HG03108 (cell line): ENCODE data around the gene MICALL2.
"Not testable (repeated sequence)": the region's sequence is repeated elsewhere in the genome, so short reads cannot be mapped to it uniquely, and the experiment has no call there.

Experiments
- ATAC-seq: cut with Tn5 transposase; IDR thresholded peaks from one replicate; pipeline ENCODE4 v1.9.1; 2021; ENCODE audit warnings: moderate library complexity; ENCODE audit not compliant: unreplicated experiment

The MICALL2 gene

GRCh38 chr7:1449951-1450350 is 9.3 kb downstream of the MICALL2 start:
- no peak for ATAC-seq

GRCh38 chr7:1449501-1449900 is 9.8 kb downstream of the MICALL2 start:
- no peak for ATAC-seq

- ATAC-seq, result no peak
These were observed 10.3 kb downstream of the MICALL2 start for GRCh38 chr7:1448958-1449357.

GRCh38 chr7:1447551-1448244 is 11.6 kb downstream of the MICALL2 start:
- ATAC-seq, result no peak

- ATAC-seq, result no peak
These were observed 12.2 kb downstream of the MICALL2 start for GRCh38 chr7:1447112-1447511.

GRCh38 chr7:1446620-1447032 is 12.6 kb downstream of the MICALL2 start:
- ATAC-seq, result no peak

GRCh38 chr7:1446026-1446425 is 13.2 kb downstream of the MICALL2 start:
- ATAC-seq, result not testable (repeated sequence)

- no peak for ATAC-seq
These were observed 13.9 kb downstream of the MICALL2 start for GRCh38 chr7:1445341-1445740.

GRCh38 chr7:1444925-1445322 is 14.3 kb downstream of the MICALL2 start:
- no peak for ATAC-seq

- no peak for ATAC-seq
These were observed 14.9 kb downstream of the MICALL2 start for GRCh38 chr7:1444214-1444924.

GRCh38 chr7:1443587-1444200 is 15.6 kb downstream of the MICALL2 start:
- ATAC-seq, result not testable (repeated sequence)

GRCh38 chr7:1442355-1443124 is 16.7 kb downstream of the MICALL2 start:
- ATAC-seq, result no peak

GRCh38 chr7:1441615-1442354 is 17.5 kb downstream of the MICALL2 start:
- no peak for ATAC-seq

- ATAC-seq, result no peak
These were observed 18.6 kb downstream of the MICALL2 start for GRCh38 chr7:1440620-1441019.

- no peak for ATAC-seq
These were observed 19.6 kb downstream of the MICALL2 start for GRCh38 chr7:1439373-1440363.

- no peak for ATAC-seq
These were observed 20.4 kb downstream of the MICALL2 start for GRCh38 chr7:1438821-1439220.

GRCh38 chr7:1438208-1438607 is 21.1 kb downstream of the MICALL2 start:
- ATAC-seq, result no peak

- ATAC-seq, result no peak
These were observed 22.0 kb downstream of the MICALL2 start for GRCh38 chr7:1437155-1437880.

GRCh38 chr7:1436608-1437007 is 22.7 kb downstream of the MICALL2 start:
- ATAC-seq, result no peak
